HG02884 (cell line): ENCODE results near the gene LCNL1.
A peak's percentile ranks its signal among the peaks of the same experiment; 100 is the strongest.

ENCODE experiments used
- ATAC-seq: cut with Tn5 transposase; IDR thresholded peaks from one replicate; pipeline ENCODE4 v1.9.1; 2021; ENCODE audit warnings: mild to moderate bottlenecking, moderate library complexity; ENCODE audit not compliant: unreplicated experiment

LCNL1 gene

DNA sequence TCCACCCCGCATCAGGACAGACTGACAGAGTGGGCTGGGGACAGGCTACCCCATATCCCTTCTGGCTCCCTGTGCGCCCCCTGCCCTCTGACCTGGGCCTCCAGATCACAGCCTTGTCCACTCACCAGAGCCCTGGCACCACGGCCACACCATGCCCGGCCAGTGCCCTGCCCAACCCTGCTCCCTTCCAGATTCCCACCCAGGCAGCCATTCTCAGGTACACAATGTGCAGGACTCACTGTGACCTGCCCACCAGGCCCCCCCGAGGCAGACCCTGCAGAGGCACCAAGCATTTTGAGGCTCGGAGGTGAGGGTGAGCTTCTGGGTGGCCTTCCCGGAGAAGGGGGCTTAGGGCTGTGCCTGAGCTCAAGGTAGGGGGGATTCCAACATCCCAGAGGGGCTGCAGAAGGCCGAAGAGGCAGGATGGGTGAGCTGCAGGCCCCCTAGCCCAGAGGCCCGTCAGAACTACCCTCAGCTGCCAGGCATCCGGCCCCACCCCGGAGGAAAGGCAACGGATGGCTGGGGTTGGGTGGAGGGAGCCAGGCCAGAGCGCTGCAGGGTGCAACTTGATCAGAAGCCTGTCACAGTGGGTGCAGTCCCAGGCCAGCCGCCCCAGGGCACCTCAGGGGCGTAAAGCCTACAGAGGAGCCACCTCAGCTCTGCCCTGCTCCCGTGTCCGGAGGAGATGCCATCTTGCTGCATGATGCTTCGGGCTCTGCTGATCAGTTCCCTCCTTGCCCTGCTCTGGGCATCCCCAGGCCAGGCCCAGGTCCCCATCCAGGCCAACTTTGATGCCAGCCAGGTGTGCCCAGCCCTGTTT lies at the start of gene LCNL1:
Gene LCNL1 (plus strand): TSS at position 762 of the 820 bp plus-strand sequence. CDS start 594 bp downstream, outside the sequence.
- no peak for ATAC-seq

DNA sequence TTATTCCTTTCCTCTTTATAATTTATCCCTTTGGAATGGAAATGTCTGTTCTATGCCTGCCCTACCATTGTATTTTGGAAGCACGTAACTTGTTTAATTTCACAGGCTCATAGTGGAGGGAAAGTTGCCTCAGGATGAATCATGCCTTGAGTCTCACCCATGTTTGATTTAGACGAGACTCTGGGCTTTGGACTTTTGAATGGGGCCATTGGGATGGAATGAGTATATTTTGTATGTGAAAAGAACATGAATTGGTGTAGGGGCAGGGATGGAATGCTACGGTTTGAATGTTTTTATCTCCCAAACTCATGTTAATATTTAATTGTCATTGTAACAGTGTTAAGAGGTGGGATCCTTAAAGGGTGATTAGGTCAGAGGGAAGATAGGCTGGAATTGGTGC lies 48.5 kb upstream of the LCNL1 start:
- no peak for ATAC-seq

DNA sequence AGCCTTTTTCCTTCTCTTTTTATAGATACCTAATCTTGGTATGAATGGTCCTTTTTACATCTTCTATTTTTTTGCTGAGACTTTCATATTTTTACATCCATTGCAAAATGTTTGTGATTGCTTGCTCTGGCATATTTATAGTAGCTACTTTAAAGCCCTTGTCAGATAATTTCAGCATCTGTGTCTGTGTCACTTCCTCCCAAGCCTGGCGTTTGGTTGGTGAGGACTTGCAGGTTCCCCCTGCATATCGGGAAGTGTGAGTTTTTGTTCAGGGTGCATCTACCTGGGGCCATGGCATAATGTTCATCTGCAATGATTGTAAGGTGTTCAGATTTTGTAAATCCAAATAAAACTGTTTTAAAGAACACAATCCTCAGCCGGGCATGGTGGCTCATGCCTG lies 47.1 kb upstream of the LCNL1 start:
- ATAC-seq = no peak

DNA sequence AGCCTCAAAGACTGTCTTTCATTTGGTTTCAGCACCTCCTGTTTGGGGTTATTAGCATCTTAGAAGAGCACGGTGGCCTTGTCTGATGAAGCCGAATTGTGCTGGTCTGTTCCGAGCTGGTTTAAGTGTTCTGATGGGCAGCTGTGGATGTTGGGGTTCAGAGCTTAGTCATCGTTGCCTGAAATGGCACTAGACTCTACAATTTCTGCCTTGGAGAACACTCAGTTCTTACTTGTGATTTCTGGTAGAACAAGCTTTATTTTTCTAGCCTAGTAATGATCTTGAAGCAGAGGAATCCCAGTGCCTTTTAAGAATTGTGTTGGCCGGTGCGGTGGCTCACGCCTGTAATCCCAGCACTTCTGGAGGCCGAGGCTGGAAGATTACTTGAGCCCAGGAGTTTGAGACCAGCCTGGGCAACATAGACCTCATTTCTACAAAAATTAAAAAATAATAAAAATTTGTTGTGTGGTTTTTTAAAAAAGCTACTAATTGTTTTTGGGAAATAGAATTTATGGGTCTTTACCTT lies 46.1 kb upstream of the LCNL1 start:
- ATAC-seq = no peak

DNA sequence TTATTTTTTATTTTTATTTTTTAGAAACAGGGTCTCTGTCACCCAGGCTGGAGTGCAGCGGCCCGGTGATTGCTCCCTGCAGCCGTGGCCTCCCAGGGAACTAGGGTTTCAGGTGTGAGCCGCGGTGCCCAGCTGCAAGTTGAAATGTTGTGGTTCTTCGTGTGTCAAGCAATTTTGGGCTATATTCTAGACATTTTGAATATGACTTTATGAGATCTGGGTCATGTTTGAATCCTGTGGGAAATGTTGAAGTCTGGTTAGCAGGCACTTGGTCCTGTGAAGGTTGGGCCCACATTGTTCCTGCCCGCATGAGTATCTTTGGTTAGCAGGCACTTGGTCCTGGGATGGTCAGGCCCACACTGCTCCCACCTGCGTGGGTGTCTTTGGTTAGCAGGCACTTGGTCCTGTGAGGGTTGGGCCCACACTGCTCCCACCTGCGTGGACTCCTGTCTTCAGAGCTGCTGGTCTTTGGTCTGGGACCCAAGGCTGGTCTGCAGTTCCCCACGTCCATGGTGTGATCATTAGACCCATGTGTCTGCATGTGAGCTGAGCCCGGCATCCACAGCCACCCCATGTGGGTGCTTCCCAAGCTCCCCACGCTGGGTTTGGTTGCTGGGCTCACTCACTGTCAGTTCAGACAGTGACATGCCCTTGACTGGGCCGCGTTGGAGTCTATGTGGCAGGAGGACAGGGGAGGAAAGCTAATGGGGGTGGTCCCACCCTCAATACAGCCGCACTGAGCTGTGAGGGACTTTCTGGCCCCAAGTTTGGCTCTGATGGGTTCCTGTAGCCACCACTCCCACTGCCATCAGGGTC lies 45.4 kb upstream of the LCNL1 start:
- ATAC-seq = no peak

DNA sequence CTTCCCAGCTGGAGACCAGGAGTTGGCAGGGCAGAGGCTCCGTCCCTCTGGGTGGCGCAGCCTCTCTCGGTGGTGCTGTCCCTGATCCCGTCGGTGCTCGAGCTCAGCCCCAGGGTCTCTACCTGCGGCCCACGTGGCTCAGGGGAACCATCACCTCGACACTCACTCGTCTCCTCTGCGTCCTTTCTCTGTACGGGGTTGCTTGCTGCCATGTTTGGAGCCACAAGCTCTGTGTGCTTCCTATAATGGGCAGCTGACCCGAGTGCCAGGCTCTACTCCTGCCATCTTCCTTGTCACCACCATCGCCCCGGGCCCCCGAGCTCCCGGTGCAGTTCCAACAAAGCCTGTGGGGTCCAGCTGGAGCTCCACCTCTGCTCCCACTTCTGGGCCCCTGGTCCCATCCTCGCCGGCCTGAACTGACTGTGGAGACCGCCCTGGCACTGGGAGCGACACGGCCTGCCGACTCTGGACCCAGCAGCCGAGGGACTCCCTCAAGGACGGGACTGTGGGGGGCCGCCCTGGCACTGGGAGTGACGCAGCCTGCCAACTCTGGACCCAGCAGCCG lies 43.3 kb upstream of the LCNL1 start:
- ATAC-seq = no peak

DNA sequence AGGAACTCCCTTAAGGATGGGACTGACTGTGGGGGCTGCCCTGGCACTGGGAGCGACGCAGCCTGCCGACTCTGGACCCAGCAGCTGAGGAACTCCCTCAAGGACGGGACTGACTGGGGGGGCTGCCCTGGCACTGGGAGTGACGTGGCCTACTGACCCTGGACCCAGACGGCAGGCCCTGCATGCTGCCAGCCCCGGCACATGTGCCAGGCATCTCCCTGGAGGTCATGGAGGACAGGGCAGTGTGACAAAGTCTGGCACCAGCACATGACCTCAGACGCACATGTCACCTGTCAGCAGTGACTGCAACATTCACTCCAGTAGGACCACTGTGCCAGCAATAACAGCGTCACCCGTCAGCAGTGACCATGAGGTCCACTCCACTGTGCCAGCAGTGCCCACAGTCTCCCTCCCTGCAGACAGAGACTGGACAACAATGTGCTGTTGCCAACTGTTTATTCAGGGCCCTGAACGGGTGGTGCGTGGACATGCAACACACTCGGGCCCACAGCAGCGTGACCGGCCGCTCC lies 42.7 kb upstream of the LCNL1 start:
- no peak for ATAC-seq

DNA sequence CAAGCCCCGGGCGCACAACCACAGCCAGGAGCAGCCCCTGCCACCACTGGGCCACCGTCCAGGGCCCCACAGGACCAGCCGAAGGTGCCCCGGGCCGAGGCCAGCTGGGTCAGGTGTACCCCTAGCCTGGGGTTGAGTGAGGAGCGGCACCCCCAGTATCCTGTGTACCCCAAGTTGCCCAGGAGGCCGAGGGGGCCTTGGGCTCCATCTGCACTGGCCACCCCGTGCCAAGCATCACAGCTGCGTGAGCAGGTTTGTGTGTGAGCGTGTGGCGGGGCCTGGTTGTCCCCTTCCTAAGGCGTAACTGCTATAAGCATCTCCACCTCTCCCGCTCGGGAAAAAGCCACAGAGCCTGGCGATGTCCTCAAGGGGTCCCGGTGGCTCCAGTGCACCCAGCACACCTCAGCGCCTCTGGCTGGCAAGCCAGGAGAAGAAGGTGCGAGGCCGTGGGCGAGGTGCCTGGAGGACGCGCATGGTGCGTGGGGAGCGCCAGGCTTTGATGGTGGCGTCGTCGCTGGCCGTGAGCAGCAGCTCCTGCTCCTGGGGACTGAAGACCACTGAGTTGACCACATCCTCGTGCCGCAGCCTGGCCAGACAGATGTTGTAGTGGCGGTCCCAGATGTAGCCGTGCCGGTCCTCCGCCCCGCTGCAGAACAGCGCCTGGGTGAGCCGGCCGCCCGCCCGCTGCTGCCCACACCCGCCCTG lies 42.1 kb upstream of the LCNL1 start:
- ATAC-seq = no peak

DNA sequence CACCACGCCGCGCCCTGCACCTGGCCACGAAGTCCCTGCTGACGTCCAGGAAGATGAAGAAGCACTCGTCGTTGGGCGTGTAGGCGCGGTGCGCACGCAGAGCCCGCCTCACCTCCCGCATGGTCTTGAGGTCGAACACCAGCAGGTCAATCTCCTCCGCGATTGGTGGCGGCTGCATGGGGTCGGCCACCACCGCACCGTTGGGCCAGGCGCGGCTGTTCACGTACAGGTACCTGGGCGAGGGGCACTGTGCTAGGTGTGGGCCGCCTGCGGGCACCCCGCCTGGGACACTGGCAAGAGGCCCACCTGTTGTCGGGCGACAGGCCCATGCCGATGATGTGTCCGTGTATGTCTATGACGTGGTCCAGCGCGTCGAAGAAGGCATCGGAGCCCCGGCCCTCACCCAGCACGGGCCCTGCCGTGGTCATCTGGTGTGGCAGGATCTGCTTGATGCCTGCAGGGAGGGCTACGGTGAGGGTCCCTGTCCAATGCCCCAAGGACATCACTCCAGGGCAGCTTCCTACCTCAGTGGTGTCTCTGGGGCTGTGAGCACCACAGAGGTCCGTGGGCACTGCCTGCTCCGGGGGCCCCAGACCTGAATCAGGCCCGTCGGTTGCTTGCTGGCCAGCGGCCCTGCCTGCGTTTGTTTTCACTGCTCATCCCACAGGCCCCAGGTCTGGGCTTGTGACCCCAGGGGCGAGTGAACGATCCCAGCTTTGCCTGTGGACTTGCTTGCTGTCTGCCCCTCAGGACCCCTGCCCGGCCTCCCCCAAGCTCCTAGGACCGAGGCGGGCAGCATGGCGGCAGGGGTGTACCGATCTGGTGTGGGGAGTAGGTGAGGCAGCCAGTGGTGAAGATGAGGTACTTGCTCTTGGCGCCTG lies 41.3 kb upstream of the LCNL1 start:
- no peak for ATAC-seq

DNA sequence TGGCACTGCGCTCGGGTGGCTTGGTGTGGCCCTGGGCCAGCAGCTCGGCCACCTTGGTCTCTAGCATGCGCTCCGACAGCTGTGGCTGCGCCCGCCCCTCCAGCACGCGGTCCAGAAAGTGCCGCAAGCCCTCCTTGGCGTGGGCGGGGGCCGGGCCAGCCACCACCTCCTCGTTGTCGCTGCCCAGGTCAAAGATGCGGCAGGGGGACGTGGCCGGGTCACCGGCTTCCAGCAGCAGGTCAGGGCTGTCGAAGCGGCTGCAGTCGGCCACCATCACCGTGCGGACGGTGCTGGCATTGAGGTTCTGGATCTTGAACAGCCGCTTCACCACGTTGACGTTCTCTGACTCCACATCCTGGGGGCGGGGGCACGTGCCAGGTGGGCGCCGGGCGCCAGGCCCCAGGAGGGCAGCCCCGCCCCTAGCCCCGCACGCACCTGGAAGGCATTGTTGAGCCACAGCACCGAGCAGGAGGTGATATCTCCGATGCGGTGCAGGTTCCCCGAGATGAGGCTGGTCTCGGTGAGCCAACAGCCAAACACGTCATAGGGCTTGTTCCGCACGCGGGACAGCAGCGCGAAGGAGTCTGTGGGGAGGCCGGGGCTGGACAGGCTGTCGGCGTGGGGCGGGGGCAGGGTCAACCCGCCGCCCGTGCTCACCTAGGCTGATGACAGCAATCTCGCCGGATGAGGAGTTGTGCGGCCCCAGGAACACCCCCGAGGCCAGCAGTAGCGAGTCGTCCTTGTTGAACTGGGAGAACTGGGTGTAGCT lies 40.5 kb upstream of the LCNL1 start:
- ATAC-seq = no peak

DNA sequence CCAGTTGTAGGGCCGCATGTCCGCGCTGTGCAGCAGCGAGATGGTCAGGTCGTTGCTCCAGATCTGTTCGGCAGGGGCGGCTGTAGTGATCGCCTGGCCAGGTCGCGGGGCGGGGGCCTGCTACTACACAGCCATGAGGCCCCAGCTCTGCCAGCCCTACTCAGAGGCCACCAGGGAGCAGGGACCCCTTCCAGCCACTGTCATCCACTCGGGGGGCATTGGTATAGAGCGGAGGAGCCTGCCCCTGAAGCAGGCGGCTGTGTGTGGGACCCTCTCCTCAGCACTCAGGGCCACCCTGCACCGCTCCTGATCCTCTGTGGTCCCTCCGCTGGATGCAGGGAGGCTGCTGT lies 39.9 kb upstream of the LCNL1 start:
- ATAC-seq = no peak

DNA sequence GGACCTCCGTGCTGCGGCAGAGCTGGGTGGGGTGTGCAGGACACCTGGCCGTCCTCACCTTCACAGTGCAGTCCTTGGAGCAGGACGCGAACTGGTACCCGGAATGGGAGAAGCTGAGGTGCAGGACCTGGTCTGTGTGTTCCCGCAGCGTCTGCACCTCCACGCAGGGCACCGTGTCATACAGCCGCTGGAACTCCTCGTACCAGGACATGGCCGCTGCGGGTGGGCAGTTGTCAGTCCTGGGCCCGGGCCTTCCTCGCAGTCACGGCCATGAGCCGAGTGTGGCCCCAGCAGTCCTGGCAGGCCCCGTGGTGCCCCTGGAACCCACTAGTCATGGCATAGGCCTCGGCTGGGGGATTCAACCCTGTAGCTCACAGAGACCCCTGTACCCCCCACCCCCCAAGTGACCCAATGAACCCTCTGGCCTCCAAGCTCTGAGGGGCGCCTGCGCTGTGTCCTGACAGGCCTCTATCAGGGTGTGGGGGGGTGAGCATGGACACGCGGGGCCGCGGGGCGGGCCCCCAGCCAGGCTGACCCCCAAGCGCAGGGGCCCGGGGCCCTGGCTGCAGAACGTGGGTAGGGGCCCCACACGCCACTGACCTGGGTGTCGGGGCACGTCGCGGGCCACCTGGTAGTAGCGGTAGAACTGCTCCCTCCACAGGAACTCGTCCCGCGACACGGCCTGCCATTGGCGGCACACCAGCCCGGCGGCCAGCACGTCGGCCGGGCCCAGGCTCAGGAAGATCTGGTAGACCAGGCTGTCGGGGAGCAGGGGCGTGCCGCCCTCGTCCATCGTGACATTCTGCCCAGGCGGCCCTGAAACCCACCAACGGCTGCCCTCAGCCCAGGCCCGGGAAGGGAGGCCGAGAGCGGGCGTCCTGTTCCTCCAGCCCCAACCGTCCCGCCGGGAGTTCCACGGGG lies 39.2 kb upstream of the LCNL1 start:
- peak; percentile 12 for ATAC-seq

DNA sequence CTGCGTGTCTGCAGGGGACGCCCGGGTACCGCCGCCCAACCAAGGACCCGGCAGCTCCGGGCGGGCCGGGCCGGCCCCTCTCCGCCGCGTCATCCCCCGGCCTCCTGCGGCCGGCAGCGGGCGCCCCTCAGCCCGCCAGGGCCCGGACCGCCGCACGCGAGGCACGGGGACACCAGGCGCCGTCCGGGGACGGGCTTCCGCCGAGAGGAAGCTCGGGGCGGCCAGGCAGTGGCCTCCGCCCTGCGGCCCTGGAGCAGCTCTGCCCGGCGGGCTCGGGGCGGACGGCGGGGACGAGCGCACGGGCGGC lies 38.6 kb upstream of the LCNL1 start:
- ATAC-seq = peak; percentile 47

DNA sequence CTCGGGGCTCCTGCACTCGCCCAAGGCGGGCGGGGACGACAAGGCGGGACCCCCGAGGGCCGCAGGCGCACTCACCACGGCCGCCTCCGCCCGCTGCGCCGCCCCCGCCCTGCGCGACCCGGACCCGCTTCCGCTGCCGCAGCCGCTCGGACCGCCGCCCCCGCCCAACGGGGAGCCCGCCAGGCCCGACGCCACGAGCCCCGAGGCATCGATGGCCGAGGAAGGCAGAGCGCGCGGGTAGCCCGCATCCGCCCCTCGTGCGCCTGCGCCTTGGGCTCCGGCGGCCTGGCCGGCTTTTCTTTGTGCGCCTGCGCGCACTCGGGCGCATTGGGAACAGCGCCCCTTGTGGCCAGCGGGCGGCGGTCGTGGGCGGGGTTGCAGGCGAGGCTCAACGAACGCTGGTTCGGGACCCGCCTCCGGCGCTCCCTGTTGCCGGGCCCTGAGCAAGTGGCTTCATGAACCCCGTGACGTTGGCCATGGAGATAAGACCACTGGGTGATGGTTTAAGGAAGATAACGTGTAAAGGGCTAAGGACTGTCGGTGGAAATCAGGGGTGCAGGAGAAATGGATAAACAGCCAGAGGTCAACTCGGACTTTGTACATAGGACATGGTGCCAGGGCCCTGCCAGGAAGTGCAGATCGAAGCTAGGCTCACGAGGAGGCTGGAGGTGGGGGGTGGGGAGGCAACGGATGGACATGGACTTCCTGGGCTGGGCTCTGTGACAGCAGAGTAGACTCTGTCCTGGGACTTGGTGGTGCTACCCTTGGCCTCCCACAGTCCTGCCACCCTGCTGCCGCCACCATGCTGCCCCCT lies 38.1 kb upstream of the LCNL1 start, which contains the start of the genes C8G and FBXW5:
Gene C8G (plus strand): TSS at position 725 of the 814 bp plus-strand sequence. CDS start 78 bp downstream, at position 803.
Gene FBXW5 (minus strand): TSS at position 220 of the 814 bp plus-strand sequence. CDS start 655 bp downstream, outside the sequence.
- peak; percentile 74 for ATAC-seq

DNA sequence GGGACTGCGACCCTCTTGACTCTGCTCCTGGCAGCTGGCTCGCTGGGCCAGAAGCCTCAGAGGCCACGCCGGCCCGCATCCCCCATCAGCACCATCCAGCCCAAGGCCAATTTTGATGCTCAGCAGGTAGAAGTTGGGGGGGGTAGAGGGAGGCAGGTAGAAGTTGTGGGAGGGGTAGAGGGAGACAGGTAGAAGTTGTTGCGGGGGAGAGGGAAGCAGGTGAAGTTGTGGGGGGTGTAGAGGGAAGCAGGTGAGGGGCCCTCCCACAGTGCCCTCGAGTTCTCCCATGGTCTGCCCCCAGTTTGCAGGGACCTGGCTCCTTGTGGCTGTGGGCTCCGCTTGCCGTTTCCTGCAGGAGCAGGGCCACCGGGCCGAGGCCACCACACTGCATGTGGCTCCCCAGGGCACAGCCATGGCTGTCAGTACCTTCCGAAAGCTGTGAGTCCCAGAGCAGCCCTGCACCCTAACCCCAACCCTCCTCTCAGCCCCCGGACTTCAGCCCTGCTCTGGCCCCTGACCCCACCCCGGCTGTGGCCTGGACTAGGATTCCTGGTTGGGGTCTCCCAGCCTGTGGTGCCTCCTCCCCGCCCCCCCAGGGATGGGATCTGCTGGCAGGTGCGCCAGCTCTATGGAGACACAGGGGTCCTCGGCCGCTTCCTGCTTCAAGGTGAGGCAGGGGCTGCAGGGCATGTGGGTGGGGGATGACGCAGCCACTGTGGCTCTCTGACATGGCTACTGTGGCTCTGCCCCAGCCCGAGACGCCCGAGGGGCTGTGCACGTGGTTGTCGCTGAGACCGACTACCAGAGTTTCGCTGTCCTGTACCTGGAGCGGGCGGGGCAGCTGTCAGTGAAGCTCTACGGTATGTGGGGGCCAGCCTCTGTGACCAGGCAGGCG lies 37.2 kb upstream of the LCNL1 start:
- ATAC-seq = no peak
